ENCODE results near the gene WASF3.

WASF3 gene

DNA sequence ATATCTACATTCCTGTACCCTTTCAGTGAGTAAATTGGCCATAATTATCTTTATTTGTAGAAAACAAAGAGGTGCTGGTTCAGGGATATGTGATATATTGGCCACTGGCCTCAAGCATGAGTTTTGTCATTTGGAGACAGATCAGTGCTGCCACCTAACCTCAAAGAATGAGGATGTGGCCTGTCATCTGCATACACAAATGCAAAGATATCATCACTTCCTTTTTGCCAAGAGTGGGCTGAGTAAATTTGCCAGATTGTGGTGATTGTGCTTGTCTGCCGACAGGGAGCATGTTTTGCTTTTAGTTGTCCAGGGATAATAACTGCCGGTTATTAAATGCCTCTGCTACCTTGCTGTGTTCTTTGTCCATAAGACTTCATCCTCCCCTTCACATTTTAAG is 44.2 kb downstream of the WASF3 start:
- Histone ChIP-seq H3K9me2 (replicated peaks; ENCODE audit: insufficient read depth, low read length) (no peaks in the 10 kb centered on the region), H2AFZ (ENCODE audit: low read length) (no peak overlapping the region), H3K4me3 (ENCODE audit: low read length) (no peak overlapping the region), H3K27ac (ENCODE audit: low read length) (no peak overlapping the region), H3K9me3 (replicated peaks; ENCODE audit: insufficient read depth, low read length) (no peaks in the 10 kb centered on the region), H3F3A (ENCODE audit: insufficient read depth, low read length) (no peaks in the 10 kb centered on the region), H3K36me3 (replicated peaks; ENCODE audit: insufficient read depth, low read length) (no peaks in the 10 kb centered on the region), H3K4me1 (ENCODE audit: low read length) (no peaks in the 10 kb centered on the region), H3K9ac (ENCODE audit: low read length) (no peak overlapping the region), H3K27me3 (replicated peaks; ENCODE audit: insufficient read depth, low read length) (no peaks in the 10 kb centered on the region), H3K4me2 (ENCODE audit: low read depth, low read length) (no peak overlapping the region), H3K79me2 (ENCODE audit: low read length) (no peaks in the 10 kb centered on the region), H4K20me1 (ENCODE audit: insufficient read depth, low read length) (no peaks in the 10 kb centered on the region)
- DNase-seq = peak; percentile 59
- TF ChIP-seq, protein P1, sequence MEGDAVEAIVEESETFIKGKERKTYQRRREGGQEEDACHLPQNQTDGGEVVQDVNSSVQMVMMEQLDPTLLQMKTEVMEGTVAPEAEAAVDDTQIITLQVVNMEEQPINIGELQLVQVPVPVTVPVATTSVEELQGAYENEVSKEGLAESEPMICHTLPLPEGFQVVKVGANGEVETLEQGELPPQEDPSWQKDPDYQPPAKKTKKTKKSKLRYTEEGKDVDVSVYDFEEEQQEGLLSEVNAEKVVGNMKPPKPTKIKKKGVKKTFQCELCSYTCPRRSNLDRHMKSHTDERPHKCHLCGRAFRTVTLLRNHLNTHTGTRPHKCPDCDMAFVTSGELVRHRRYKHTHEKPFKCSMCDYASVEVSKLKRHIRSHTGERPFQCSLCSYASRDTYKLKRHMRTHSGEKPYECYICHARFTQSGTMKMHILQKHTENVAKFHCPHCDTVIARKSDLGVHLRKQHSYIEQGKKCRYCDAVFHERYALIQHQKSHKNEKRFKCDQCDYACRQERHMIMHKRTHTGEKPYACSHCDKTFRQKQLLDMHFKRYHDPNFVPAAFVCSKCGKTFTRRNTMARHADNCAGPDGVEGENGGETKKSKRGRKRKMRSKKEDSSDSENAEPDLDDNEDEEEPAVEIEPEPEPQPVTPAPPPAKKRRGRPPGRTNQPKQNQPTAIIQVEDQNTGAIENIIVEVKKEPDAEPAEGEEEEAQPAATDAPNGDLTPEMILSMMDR (IDR thresholded peaks at IDR 0.05; ENCODE audit: low read length) = peak; percentile 28
- TF ChIP-seq EZH2phosphoT487 (IDR thresholded peaks at IDR 0.05; ENCODE audit: low read length) = no peak
- TF ChIP-seq EZH2 (optimal IDR thresholded peaks at IDR 0.05; ENCODE audit: low read depth, low read length) = no peak

DNA sequence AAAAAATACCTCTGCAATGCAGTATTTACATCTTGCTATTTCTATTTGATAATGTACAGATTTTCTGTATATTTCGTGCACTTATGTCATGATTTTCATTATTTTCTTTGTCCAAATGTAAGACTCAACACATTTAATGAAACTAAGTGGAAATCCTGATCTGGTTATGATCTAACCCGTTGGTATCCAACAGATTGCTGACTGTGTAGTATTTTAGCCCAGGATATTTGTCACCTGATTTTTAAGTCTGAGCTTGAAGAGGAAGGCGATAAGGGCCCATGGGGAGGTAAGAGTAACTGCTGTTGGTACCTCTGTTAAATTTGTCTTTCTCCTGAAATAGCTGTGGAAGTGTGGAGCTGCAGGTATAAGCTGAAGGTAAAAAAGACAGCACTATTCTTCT is 45.3 kb downstream of the WASF3 start:
- H3K27me3 ChIP-seq (replicated peaks; ENCODE audit: insufficient read depth, low read length) = no peaks in the 10 kb centered on the region

DNA sequence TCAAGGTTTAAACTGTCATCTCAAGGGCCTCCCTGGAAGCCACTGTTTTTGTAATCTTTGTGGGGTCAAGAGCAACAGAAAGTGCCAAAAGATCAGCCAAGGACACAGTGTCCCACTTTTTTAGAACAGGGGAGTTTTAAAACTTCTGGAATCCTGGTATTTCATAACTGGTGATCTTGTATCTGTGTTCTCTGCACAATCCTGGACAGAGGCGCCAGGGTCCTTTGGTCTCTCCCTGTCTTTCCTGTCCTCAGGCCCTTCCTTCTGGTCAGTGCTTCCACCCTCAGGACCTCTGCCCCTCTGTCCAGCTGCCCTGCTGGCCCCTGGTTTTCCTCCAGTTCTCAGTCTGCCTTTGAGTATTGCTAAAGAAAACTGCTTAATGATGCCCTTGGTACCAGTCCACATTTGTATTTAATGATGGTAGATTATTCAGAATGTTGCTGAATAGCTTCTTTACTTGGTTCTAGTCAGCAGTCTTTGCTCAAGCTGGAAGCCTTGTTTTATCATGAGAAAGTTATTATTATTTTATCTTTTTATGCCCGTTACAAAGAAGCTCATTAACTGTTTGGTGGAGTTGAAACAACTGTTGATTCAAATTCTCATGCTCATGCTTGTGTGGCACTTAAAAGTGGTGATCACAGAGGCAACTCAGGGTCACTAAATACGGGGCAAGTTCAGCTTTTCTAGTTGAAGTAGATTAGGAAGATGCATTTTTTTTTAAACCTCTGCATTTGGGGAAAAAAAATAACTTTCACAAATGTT is 47.5 kb downstream of the WASF3 start:
- Histone ChIP-seq H3K9ac (ENCODE audit: low read length) (no peak overlapping the region), H2AFZ (ENCODE audit: low read length) (no peak overlapping the region), H3K36me3 (replicated peaks; ENCODE audit: insufficient read depth, low read length) (no peaks in the 10 kb centered on the region), H3K4me3 (ENCODE audit: low read length) (no peak overlapping the region), H3K4me2 (ENCODE audit: low read depth, low read length) (no peak overlapping the region), H3K79me2 (ENCODE audit: low read length) (no peaks in the 10 kb centered on the region), H3F3A (ENCODE audit: insufficient read depth, low read length) (no peaks in the 10 kb centered on the region; the same call in 1 of the 2 replicates), H3K27me3 (replicated peaks; ENCODE audit: insufficient read depth, low read length) (no peaks in the 10 kb centered on the region), H3K4me1 (ENCODE audit: low read length) (no peaks in the 10 kb centered on the region), H3K9me3 (replicated peaks; ENCODE audit: insufficient read depth, low read length) (no peaks in the 10 kb centered on the region), H3K27ac (ENCODE audit: low read length) (no peak overlapping the region), H3K9me2 (replicated peaks; ENCODE audit: insufficient read depth, low read length) (no peaks in the 10 kb centered on the region), H4K20me1 (ENCODE audit: insufficient read depth, low read length) (no peaks in the 10 kb centered on the region)
- DNase-seq = no peak
- TF ChIP-seq, protein P1 (IDR thresholded peaks at IDR 0.05; ENCODE audit: low read length) = no peak

More for the DNA sequence above, 45.3 kb downstream of the WASF3 start:
- Histone ChIP-seq H2AFZ (ENCODE audit: low read length) (no peak overlapping the region), H3K4me2 (ENCODE audit: low read depth, low read length) (no peak overlapping the region), H3F3A (ENCODE audit: insufficient read depth, low read length) (no peaks in the 10 kb centered on the region; the same call in 1 of the 2 replicates), H4K20me1 (ENCODE audit: insufficient read depth, low read length) (no peaks in the 10 kb centered on the region), H3K27ac (ENCODE audit: low read length) (no peak overlapping the region), H3K9me2 (replicated peaks; ENCODE audit: insufficient read depth, low read length) (no peaks in the 10 kb centered on the region), H3K4me1 (ENCODE audit: low read length) (no peaks in the 10 kb centered on the region), H3K36me3 (replicated peaks; ENCODE audit: insufficient read depth, low read length) (no peaks in the 10 kb centered on the region), H3K4me3 (ENCODE audit: low read length) (no peak overlapping the region), H3K9ac (ENCODE audit: low read length) (no peak overlapping the region), H3K9me3 (replicated peaks; ENCODE audit: insufficient read depth, low read length) (no peaks in the 10 kb centered on the region), H3K79me2 (ENCODE audit: low read length) (no peaks in the 10 kb centered on the region)
- no peak for DNase-seq
- TF ChIP-seq, protein P1 (IDR thresholded peaks at IDR 0.05; ENCODE audit: low read length) = no peak
- no peak for TF ChIP-seq EZH2phosphoT487 (IDR thresholded peaks at IDR 0.05; ENCODE audit: low read length)
- TF ChIP-seq EZH2 (optimal IDR thresholded peaks at IDR 0.05; ENCODE audit: low read depth, low read length) = no peak
